22Rv1 (cell line): ENCODE measurements around the gene FBXL12.

Source experiments
- H3K27ac ChIP-seq: fragments of 450-650 bp; 2 replicates; pipeline ENCODE4 v1.5.1; 2017
- CTCF ChIP-seq: fragments of 450-650 bp; IDR thresholded peaks from 2 replicates; pipeline ENCODE4 v1.5.1; 2017; ENCODE audit warnings: mild to moderate bottlenecking
- ZFX ChIP-seq: fragments of 450-650 bp; IDR thresholded peaks from 2 replicates; pipeline ENCODE4 v1.6.1; 2017; ENCODE audit warnings: antibody characterized with exemption, borderline replicate concordance

The FBXL12 gene

GRCh38 chr19:9836021-9836420 is 17.1 kb upstream of the FBXL12 start:
- TF ChIP-seq ZFX (no peak), CTCF (peak; percentile 8; the same call in 1 of the 2 replicates)

GRCh38 chr19:9835507-9835949 is 16.6 kb upstream of the FBXL12 start:
- TF ChIP-seq ZFX, result no peak
- no peak for TF ChIP-seq CTCF
- peak overlapping the region; percentile 57 for H3K27ac ChIP-seq

More at GRCh38 chr19:9836021-9836420, 17.1 kb upstream of the FBXL12 start:
- peak overlapping the region; percentile 57 for H3K27ac ChIP-seq

GRCh38 chr19:9834726-9835506 is 16.0 kb upstream of the FBXL12 start, which contains the start of gene PIN1:
Gene PIN1, plus strand, starts transcription at chr19:9835318. Its CDS starts 27 bp downstream, at chr19:9835345.
- H3K27ac ChIP-seq, result peak within 1 kb of the TSS; percentile 57
- no peak for TF ChIP-seq ZFX
- peak; percentile 69 for TF ChIP-seq CTCF

- H3K27ac ChIP-seq, result peak overlapping the region; percentile 57
- TF ChIP-seq ZFX (no peak), CTCF (no peak)
Measured at GRCh38 chr19:9834307-9834725, 15.4 kb upstream of the FBXL12 start.

- TF ChIP-seq CTCF (no peak), ZFX (no peak)
- peak overlapping the region; percentile 91; the same call in 1 of the 2 replicates for H3K27ac ChIP-seq
Measured at GRCh38 chr19:9828551-9829063, 9.7 kb upstream of the FBXL12 start.

- H3K27ac ChIP-seq, result peak within 1 kb of the TSS; percentile 91
- TF ChIP-seq CTCF (no peak), ZFX (no peak)
Measured at GRCh38 chr19:9827289-9828238, 8.7 kb upstream of the FBXL12 start, which contains the start of gene UBL5. Gene UBL5, plus strand, starts transcription at chr19:9827918. Its CDS starts 420 bp downstream, at chr19:9828338.
